GM18867 (cell line): Measurements from ENCODE around the gene OTP.

Experiments used
- ATAC-seq: cut with Tn5 transposase; IDR thresholded peaks from one replicate; pipeline ENCODE4 v1.9.1; 2021; ENCODE audit warnings: mild to moderate bottlenecking, moderate library complexity; ENCODE audit not compliant: unreplicated experiment

The OTP gene

GRCh38 chr5:77637998-77638762 lies at the start of gene OTP:
TSS of gene OTP (minus strand) at chr5:77638713. CDS start at chr5:77638549, 164 bp downstream.
- no peak for ATAC-seq

DNA sequence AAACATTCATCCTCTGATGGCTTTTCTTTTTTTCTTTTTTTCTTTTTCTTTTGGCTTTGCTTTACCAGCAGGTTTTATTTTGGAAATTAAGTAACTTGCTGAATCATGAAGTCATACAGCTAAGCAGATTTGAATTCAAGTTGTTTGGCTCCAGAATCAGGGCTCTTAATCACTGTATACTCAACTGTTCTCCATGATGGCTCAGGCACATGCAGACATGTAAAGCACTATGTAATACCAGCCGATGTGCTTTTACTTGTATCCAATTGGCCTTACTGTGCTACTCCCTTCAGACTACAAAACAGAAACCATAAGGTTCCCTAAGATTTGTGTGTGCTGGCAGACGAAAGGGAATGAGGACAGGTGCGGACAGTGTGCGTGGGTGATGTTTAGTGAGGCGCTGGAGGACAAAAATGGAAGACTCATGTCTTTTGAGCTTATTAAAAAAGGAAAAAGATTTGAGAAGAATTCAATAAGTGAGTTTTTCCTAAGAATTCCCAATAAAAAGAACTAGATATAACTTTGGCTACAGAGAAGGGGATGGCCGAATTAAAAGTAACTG lies 44.7 kb upstream of the OTP start:
- no peak for ATAC-seq

GRCh38 chr5:77670526-77670925 lies 32.0 kb upstream of the OTP start:
- no peak for ATAC-seq

- ATAC-seq = no peak
These were observed 31.2 kb upstream of the OTP start for GRCh38 chr5:77669677-77670076.

- ATAC-seq = no peak
These were observed 24.8 kb upstream of the OTP start for GRCh38 chr5:77663090-77663863.

DNA sequence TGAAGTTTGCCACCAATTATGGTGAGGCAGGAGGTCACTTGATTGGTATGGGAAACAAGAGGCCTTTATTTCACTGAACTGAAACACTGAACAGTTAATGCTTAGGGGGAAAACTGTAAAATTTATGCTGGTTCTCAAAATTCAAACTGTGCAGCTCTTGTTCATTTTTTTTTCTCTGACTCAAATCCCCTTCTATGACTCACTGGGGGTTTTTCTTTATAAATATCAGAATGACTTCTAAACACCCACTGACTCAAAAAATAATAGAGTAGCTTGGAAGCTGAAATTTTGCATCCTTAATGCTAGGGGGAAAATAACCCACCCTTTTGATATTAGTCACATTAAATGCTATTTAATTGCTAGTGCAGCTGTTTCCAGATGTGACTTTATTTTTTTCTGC lies 24.1 kb upstream of the OTP start:
- ATAC-seq = no peak

GRCh38 chr5:77658662-77659061 lies 20.1 kb upstream of the OTP start:
- ATAC-seq = no peak

DNA sequence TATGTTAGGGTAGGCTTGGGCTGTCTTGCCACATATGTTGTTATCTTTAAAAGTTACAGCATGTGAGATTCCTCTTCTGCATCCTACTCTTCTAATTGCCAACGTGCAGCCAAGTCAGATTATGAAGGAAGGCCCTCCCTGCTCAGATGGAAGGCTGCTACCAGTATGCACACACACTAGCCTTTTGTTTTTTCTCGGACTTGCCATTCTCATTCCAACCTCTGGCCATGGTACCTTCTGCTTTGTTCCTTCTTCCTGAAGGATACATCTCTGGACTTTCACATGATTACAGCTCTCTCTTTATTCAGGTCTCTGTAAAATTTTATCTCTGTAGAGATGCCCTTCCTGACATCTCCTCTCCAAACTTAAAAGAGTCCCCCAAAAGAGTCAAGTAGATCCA lies 12.8 kb upstream of the OTP start:
- ATAC-seq = no peak

DNA sequence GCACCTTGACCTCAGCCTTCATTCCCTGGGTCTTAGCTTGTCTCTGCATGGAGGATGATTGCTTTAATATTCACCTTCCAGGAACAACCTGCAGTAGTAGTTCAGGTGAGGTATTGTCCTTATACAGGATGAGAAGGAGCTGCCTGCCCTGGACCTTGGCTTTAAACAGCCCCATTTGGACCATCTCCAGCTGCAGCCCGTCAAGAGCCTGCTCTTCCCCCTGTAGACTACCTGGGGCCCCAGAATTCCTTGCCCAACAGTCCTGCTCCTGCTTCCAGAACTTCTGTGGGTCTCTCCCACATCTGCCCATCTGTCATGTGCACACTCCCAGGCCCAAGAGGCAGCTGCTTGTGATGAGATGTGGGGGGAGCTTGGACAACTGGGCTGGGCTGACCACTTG lies 12.2 kb upstream of the OTP start:
- ATAC-seq = no peak

- ATAC-seq = no peak
These were observed 11.3 kb upstream of the OTP start for GRCh38 chr5:77649776-77650175.

- ATAC-seq = no peak
These were observed 7.6 kb upstream of the OTP start for GRCh38 chr5:77645995-77646639.

DNA sequence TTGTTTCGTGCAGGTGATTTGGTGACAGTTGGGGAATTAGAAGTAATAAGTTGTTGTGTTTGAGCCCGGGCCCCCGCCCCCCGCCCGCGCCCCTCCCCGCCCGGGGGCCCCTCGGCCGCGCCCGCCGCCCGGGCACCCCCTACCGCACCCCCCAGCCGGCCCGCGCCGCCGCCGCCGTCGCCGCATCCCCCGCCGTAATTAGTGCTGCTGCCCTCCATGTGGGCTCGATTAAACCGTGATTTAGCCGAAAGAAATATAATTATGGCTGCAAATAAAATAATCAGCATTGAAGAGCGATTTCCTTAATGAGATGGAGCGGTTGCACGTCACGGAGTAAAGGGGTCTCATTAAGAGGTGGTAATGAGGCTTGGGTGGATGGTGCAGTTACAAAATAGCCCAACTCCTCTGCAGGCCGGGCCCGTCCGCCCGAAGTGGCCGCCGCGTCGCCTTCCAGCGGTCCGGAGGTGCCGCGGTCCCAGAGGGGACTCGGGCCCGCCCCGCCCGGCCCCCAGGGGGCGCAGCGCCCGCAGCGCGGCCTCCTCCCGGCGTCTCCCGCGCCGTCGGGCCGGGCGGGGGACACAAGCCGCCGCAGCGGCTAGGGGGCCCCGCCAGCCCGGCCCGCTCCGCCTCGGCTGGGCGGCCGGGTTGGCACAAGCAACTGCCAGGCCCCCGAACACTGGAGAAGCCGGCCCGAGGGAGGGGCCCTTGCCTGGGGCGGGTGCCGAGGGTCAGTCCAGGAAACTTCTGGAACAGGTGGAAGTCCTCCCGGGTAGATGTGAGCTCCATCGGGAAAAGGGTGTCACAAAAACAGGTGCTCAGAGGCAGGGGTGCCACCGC lies 6.9 kb upstream of the OTP start:
- peak; percentile 80 for ATAC-seq

DNA sequence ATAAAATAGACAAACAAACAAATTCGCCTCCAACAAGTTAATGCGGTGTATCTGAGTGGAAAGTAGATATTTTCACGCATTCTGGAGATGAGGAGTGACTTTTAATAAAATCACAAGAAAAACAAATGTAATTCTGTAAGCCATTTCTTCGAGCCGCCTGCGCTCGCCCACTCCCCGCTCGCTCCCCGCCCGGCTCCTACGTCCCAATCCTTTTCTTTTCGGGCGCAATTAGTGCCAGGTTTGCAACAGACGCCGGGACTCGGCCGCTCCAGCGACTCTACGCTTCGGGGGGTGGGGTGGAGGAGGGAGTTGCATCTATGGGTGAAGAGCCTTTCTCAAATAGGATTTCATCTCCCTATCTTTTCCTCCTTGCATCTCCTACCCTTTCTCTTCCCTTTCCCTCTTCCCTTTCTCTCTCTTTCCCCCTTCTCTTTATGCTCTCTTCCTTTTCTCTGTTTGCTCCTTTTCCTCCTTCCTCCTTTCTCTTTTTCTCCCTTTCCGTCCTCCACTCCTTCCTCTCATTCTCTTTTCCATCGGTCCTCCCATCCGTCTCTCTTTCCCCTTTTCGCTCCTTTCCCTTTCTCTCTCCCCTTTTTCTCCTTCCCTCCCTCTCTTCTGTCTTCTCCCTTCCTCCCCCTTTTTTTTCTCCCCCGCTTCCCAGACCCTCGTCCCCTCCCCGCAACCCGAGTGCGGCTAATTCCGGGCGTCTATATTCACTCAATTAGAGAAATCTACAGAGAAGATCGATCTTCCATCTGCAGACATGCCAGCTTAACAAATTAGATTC lies 6.1 kb upstream of the OTP start:
- no peak for ATAC-seq

DNA sequence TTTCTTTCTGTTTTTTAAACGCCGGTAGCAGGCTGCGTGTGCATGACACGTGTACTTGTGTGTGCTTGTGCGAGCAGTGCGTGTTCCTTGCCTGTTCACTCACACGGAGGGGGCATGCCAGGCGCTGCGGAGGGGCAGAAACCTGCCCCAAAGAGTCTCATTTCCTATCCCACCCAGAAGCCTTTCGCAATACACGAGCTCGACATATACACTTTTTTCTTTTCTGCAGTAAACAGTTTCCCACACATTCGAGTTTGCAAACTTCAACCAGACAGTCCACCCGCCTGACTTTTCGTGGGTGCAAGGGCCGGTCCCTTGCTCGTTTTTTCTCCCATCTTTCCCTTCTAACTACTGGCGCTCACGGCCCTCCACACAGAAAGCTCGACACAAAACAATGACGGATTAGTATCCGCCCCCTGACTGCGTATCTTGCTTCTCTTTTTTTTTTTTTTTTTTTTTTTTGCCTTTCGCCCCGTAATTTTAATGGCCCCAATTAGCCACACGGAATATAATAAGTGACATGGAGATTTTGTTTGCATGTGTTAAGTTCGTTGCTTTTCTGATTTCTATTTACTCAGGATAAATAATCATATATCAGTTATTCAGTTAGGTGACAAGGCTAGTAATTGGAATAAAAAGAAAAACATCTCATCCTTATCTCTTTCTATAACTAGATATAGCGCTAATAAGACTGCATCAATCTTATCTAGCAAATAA lies 5.3 kb upstream of the OTP start:
- ATAC-seq = no peak

DNA sequence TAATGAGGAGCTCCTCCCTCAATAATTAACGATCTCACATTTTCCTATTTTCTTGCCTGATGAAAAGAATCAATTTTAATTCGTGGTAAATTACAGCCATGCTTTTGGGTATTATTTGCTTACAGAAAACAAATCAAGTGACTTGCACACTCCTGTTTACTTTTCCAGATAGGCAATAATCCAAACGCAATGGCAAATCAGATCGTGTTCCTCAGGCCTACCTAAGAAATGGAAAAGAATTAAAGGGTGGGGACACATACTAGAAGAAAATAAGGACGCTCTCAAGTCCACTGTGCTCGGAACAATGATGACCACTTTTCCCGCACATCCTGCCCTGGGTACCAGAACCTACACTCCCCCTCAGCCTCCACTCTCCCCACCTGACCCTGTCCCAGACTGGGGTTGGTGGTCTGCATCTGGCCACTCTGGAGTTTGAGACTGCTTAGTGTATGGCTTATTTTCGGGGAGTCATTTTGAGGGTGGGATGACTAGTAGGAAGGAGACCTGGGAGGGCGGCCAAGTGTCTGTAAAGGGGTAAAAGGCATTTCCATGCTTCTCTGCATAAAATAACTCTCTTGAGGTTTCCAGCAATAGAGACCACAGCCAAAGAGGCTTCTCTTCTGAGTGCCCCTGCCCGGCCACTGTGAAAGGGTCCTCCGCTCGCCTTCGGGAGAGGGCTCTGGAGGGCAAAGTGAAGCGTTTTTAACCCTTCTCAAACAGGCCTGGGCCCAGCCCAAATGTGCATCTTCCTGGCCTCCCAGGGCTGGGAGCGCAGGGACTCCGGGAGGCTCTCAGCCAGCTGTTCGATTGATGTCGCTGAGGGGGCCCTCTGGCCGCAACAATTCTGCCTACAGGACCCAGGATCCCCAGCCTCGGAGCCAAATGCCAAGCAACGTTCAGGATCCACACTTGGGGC lies 4.5 kb upstream of the OTP start:
- ATAC-seq = no peak

DNA sequence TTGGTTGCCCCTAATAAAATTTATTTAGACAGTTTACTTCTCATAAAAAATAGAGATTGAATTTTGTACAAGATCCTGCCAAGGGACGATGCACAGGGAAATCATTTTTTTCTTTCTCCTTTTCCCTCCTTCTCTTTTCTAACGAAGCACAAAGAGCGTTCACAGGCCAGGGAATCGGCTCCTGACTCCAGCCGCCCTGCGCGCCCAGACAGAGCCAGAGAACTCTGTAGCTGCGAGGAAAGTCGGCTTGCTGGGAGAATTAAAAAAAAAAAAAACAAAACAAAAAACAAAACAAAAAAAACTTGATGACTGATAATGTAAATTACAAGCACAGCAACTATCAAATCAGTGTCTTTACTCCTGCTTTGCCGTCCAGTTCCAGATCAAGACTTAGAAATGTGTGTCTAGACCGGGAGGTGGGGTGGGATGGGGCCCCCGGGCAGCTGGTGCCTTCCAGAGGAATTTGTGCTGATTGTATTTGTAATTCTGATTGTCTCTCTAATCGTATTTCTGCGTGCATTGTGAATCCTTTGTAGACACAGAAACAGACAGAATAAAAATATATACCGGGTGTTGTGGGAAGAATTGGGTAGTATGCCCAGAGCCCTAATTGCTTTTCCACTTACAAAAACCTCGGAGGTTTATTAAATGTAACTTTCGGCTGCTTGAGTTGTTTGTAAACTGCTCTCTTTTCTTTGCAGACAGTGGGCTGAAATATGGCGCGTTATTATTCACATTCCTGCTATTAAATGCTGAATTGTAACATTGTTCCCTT lies 3.6 kb upstream of the OTP start:
- ATAC-seq = no peak

GRCh38 chr5:77641397-77641943 lies 3.0 kb upstream of the OTP start:
- ATAC-seq = no peak
